WTC11 (cell line): ENCODE measurements around the gene DTNBP1. TPM values are rescaled to one million over a fixed set of nuclear protein-coding genes. Genes with fewer than 3 reads are reported as not detected.

Experiments
- ATAC-seq: fragments of 200-7000 bp; cut with Tn5 transposase; 2 replicates; pipeline ENCODE4 v1.10.0; 2021; ENCODE audit warnings: mild to moderate bottlenecking, moderate library complexity
- CTCF ChIA-PET: fragments of 300-600 bp; sonication (Branson Sonifier 250); formaldehyde crosslinking; loops from one replicate; lab custom pipeline; 2021; ENCODE audit warnings: antibody characterized with exemption; lab: Charles Lee
- POLR2A ChIA-PET: fragments of 350-600 bp; sonication (Branson Sonifier 250); formaldehyde crosslinking; loops from one replicate; lab custom pipeline; 2021; ENCODE audit warnings: antibody characterized with exemption; lab: Charles Lee
- DNase-seq: peaks from one replicate; pipeline ENCODE4 v3.0.0; 2021; ENCODE audit warnings: low spot score
- H3K27ac Mint-ChIP-seq: 2 replicates; pipeline ENCODE4 v1.8.0; 2021; ENCODE audit warnings: mixed read lengths
- H3K27me3 Mint-ChIP-seq: 2 replicates; pipeline ENCODE4 v1.8.0; 2021; ENCODE audit warnings: low read depth, mild to moderate bottlenecking, moderate library complexity, mixed read lengths
- H3K36me3 Mint-ChIP-seq: 2 replicates; pipeline ENCODE4 v1.8.0; 2021; ENCODE audit warnings: mixed read lengths
- H3K4me1 Mint-ChIP-seq: 2 replicates; pipeline ENCODE4 v1.8.0; 2022; ENCODE audit warnings: mixed read lengths
- H3K4me3 Mint-ChIP-seq: 2 replicates; pipeline ENCODE4 v1.8.0; 2021; ENCODE audit warnings: mild to moderate bottlenecking, moderate library complexity, mixed read lengths
- H3K9me3 Mint-ChIP-seq: 2 replicates; pipeline ENCODE4 v1.8.0; 2021; ENCODE audit warnings: mixed read lengths
- FOXJ3 ChIP-seq: sonication (generic); formaldehyde crosslinking; IDR thresholded peaks from 2 replicates; pipeline ENCODE4 v1.9.0; 2021; ENCODE audit warnings: missing genetic modification reagents, mild to moderate bottlenecking, borderline replicate concordance
- OVOL2 ChIP-seq: fragments of 250-450 bp; sonication (Bioruptor Pico); IDR thresholded peaks from 2 replicates; pipeline ENCODE4 v1.9.0; 2021; ENCODE audit warnings: mild to moderate bottlenecking, borderline replicate concordance
- SMAD4 ChIP-seq: sonication (generic); formaldehyde crosslinking; IDR thresholded peaks from 2 replicates; pipeline ENCODE4 v1.8.0; 2022; ENCODE audit warnings: mild to moderate bottlenecking, missing genetic modification reagents
- SOX15 ChIP-seq: fragments of 250-450 bp; sonication (Bioruptor Pico); IDR thresholded peaks from 2 replicates; pipeline ENCODE4 v1.9.0; 2021; ENCODE audit warnings: mild to moderate bottlenecking
- TCF7 ChIP-seq: sonication (generic); formaldehyde crosslinking; IDR thresholded peaks from 2 replicates; pipeline ENCODE4 v1.8.0; 2022; ENCODE audit warnings: mild to moderate bottlenecking, low read depth, missing genetic modification reagents, moderate library complexity
- TP53 ChIP-seq: sonication (generic); formaldehyde crosslinking; IDR thresholded peaks from 2 replicates; pipeline ENCODE4 v1.8.1; 2023; ENCODE audit warnings: mild to moderate bottlenecking, missing genetic modification reagents
- ZBTB21 ChIP-seq: sonication (generic); formaldehyde crosslinking; IDR thresholded peaks from 2 replicates; pipeline ENCODE4 v1.8.1; 2023; ENCODE audit warnings: mild to moderate bottlenecking, missing genetic modification reagents, borderline replicate concordance
- ZNF532 ChIP-seq: fragments of 250-450 bp; sonication (Bioruptor Pico); IDR thresholded peaks from 2 replicates; pipeline ENCODE4 v1.9.0; 2021; ENCODE audit warnings: mild to moderate bottlenecking, borderline replicate concordance
- total RNA-seq: library from RNA; stranded (reverse); gene quantifications from 3 replicates; pipeline ENCODE4 v1.2.3, GENCODE V29; 2021
- TF ChIP-seq, protein P1 (sequence below): sonication (generic); formaldehyde crosslinking; IDR thresholded peaks from 2 replicates; pipeline ENCODE4 v1.8.1; 2023; ENCODE audit warnings: mild to moderate bottlenecking, missing genetic modification reagents
- TF ChIP-seq, protein P2 (sequence below): fragments of 250-450 bp; sonication (Bioruptor Pico); conservative IDR thresholded peaks from 2 replicates; pipeline ENCODE4 v1.9.0; 2021; ENCODE audit warnings: mild to moderate bottlenecking
- TF ChIP-seq, protein P3 (sequence below): sonication (generic); formaldehyde crosslinking; IDR thresholded peaks from 2 replicates; pipeline ENCODE4 v1.8.1; 2022; ENCODE audit warnings: mild to moderate bottlenecking, moderate library complexity, missing genetic modification reagents
- TF ChIP-seq, protein P4 (sequence below): sonication (generic); formaldehyde crosslinking; IDR thresholded peaks from 2 replicates; pipeline ENCODE4 v1.8.0; 2022; ENCODE audit warnings: mild to moderate bottlenecking, missing genetic modification reagents
- TF ChIP-seq, protein P5 (sequence below): fragments of 250-450 bp; sonication (Bioruptor Pico); IDR thresholded peaks from 2 replicates; pipeline ENCODE4 v1.9.0; 2021; ENCODE audit warnings: moderate library complexity, mild to moderate bottlenecking, inconsistent platforms, borderline replicate concordance
- TF ChIP-seq, protein P6 (sequence below): fragments of 250-450 bp; sonication (Bioruptor Pico); IDR thresholded peaks from 2 replicates; pipeline ENCODE4 v1.8.0; 2021; ENCODE audit warnings: mild to moderate bottlenecking
- TF ChIP-seq, protein P7 (sequence below): sonication (generic); formaldehyde crosslinking; IDR thresholded peaks from 2 replicates; pipeline ENCODE4 v1.8.1; 2023; ENCODE audit warnings: mild to moderate bottlenecking, missing genetic modification reagents
- TF ChIP-seq, protein P8 (sequence below): sonication (generic); formaldehyde crosslinking; IDR thresholded peaks from 2 replicates; pipeline ENCODE4 v1.8.0; 2023; ENCODE audit warnings: missing genetic modification reagents, mild to moderate bottlenecking, borderline replicate concordance

Gene DTNBP1
- total RNA-seq, 1 experiment from 2014 or later = 15.1 TPM

DNA sequence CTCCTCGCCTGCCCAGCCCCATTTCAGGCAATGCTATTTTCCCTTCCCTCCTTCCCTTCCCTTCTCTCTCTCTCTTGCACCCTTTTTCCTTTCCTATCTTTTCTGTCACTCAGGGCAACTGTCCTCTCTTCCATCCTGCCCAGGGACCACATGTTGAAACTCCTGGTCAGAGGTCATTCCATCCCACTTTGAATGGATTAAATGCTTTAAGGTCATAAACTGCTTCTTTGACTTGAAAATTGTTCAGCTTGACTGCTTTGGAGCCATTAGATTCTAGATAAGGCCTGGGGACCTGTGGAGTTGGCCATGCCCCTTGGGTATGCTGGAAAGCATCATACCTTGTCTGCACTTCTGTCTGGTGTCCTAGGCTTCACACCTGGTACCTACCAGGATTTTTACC, 106.1 kb downstream of the DTNBP1 start:
- Mint-ChIP-seq H3K4me1 (peaks cover 39% of the 10 kb centered on the region), H3K4me3 (no peak overlapping the region), H3K36me3 (no peaks in the 10 kb centered on the region), H3K27ac (no peak overlapping the region; the same call in 1 of the 2 replicates), H3K27me3 (no peaks in the 10 kb centered on the region), H3K9me3 (no peaks in the 10 kb centered on the region)
- ChIA-PET CTCF (no interaction called here), POLR2A (no interaction called here)
- DNase-seq (no peak), ATAC-seq (no peak)
- TF ChIP-seq, protein P1, sequence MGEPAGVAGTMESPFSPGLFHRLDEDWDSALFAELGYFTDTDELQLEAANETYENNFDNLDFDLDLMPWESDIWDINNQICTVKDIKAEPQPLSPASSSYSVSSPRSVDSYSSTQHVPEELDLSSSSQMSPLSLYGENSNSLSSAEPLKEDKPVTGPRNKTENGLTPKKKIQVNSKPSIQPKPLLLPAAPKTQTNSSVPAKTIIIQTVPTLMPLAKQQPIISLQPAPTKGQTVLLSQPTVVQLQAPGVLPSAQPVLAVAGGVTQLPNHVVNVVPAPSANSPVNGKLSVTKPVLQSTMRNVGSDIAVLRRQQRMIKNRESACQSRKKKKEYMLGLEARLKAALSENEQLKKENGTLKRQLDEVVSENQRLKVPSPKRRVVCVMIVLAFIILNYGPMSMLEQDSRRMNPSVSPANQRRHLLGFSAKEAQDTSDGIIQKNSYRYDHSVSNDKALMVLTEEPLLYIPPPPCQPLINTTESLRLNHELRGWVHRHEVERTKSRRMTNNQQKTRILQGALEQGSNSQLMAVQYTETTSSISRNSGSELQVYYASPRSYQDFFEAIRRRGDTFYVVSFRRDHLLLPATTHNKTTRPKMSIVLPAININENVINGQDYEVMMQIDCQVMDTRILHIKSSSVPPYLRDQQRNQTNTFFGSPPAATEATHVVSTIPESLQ (CRISPR knock-in tag) = no peak
- TF ChIP-seq FOXJ3 (no peak), SMAD4 (no peak), OVOL2 (CRISPR knock-in tag) (no peak), ZNF532 (CRISPR knock-in tag) (no peak), SOX15 (no peak), TP53 (no peak), TCF7 (CRISPR knock-in tag) (no peak), ZBTB21 (CRISPR knock-in tag) (no peak)
- TF ChIP-seq, protein P2, sequence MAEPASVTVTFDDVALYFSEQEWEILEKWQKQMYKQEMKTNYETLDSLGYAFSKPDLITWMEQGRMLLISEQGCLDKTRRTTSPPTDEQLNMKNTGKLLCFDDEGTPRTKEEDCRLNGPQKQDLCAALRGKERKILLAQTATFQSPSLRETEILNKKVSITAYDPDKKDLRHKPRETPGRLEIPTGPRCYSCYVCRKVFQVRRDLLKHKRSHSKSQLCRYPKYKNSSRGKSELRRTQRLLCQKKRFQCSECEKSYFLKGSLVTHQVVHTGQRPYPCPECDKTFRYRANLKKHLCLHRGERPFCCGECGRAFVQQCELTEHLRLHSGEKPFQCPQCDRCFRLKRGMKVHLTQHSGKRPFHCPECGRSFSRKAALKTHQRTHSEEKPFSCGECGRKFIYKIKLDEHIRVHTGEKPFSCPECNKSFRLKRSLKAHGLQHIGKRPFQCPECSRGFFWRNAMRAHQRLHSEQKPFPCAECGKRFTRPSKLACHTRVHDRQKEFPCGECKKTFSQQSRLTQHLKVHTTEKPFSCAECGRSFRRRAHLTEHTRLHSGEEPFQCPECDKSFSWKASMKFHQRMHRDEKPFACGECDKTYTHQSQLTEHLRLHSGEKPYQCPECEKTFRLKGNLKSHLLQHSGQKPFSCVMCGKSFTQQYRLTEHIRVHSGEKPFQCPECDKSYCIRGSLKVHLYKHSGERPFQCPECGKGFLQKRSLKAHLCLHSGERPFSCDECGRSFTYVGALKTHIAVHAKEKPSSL (CRISPR knock-in tag) = no peak
- TF ChIP-seq, protein P3, sequence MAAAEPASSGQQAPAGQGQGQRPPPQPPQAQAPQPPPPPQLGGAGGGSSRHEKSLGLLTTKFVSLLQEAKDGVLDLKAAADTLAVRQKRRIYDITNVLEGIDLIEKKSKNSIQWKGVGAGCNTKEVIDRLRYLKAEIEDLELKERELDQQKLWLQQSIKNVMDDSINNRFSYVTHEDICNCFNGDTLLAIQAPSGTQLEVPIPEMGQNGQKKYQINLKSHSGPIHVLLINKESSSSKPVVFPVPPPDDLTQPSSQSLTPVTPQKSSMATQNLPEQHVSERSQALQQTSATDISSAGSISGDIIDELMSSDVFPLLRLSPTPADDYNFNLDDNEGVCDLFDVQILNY (CRISPR knock-in tag) = no peak
- TF ChIP-seq, protein P4, sequence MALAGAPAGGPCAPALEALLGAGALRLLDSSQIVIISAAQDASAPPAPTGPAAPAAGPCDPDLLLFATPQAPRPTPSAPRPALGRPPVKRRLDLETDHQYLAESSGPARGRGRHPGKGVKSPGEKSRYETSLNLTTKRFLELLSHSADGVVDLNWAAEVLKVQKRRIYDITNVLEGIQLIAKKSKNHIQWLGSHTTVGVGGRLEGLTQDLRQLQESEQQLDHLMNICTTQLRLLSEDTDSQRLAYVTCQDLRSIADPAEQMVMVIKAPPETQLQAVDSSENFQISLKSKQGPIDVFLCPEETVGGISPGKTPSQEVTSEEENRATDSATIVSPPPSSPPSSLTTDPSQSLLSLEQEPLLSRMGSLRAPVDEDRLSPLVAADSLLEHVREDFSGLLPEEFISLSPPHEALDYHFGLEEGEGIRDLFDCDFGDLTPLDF (CRISPR knock-in tag) = no peak
- TF ChIP-seq, protein P5, sequence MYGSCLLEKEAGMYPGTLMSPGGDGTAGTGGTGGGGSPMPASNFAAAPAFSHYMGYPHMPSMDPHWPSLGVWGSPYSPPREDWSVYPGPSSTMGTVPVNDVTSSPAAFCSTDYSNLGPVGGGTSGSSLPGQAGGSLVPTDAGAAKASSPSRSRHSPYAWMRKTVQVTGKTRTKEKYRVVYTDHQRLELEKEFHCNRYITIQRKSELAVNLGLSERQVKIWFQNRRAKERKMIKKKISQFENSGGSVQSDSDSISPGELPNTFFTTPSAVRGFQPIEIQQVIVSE (CRISPR knock-in tag) = no peak
- TF ChIP-seq, protein P6, sequence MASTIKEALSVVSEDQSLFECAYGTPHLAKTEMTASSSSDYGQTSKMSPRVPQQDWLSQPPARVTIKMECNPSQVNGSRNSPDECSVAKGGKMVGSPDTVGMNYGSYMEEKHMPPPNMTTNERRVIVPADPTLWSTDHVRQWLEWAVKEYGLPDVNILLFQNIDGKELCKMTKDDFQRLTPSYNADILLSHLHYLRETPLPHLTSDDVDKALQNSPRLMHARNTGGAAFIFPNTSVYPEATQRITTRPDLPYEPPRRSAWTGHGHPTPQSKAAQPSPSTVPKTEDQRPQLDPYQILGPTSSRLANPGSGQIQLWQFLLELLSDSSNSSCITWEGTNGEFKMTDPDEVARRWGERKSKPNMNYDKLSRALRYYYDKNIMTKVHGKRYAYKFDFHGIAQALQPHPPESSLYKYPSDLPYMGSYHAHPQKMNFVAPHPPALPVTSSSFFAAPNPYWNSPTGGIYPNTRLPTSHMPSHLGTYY (CRISPR knock-in tag) = no peak
- TF ChIP-seq, protein P7, sequence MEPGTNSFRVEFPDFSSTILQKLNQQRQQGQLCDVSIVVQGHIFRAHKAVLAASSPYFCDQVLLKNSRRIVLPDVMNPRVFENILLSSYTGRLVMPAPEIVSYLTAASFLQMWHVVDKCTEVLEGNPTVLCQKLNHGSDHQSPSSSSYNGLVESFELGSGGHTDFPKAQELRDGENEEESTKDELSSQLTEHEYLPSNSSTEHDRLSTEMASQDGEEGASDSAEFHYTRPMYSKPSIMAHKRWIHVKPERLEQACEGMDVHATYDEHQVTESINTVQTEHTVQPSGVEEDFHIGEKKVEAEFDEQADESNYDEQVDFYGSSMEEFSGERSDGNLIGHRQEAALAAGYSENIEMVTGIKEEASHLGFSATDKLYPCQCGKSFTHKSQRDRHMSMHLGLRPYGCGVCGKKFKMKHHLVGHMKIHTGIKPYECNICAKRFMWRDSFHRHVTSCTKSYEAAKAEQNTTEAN = no peak
- TF ChIP-seq, protein P8, sequence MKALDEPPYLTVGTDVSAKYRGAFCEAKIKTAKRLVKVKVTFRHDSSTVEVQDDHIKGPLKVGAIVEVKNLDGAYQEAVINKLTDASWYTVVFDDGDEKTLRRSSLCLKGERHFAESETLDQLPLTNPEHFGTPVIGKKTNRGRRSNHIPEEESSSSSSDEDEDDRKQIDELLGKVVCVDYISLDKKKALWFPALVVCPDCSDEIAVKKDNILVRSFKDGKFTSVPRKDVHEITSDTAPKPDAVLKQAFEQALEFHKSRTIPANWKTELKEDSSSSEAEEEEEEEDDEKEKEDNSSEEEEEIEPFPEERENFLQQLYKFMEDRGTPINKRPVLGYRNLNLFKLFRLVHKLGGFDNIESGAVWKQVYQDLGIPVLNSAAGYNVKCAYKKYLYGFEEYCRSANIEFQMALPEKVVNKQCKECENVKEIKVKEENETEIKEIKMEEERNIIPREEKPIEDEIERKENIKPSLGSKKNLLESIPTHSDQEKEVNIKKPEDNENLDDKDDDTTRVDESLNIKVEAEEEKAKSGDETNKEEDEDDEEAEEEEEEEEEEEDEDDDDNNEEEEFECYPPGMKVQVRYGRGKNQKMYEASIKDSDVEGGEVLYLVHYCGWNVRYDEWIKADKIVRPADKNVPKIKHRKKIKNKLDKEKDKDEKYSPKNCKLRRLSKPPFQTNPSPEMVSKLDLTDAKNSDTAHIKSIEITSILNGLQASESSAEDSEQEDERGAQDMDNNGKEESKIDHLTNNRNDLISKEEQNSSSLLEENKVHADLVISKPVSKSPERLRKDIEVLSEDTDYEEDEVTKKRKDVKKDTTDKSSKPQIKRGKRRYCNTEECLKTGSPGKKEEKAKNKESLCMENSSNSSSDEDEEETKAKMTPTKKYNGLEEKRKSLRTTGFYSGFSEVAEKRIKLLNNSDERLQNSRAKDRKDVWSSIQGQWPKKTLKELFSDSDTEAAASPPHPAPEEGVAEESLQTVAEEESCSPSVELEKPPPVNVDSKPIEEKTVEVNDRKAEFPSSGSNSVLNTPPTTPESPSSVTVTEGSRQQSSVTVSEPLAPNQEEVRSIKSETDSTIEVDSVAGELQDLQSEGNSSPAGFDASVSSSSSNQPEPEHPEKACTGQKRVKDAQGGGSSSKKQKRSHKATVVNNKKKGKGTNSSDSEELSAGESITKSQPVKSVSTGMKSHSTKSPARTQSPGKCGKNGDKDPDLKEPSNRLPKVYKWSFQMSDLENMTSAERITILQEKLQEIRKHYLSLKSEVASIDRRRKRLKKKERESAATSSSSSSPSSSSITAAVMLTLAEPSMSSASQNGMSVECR (CRISPR knock-in tag) = no peak
